ENCODE data around the gene KDM6A. TPM values are rescaled to one million over a fixed set of nuclear protein-coding genes. Genes with fewer than 3 reads are reported as not detected.

The KDM6A gene
- total RNA-seq, 1 donor from 2014 or later = 41.1 TPM

Other genes starting within 250 kb of the KDM6A start
- not detected for gene DUSP21, start 29.2 kb upstream of the KDM6A start, total RNA-seq